OCI-LY7 (cell line): Measurements from ENCODE around the gene CLMN. TPM values are rescaled to one million over a fixed set of nuclear protein-coding genes. Genes with fewer than 3 reads are reported as not detected.

ENCODE experiments used
- BruUV-seq: library from RNA; stranded (reverse); fragments of 400-500 nt; replicated peaks from 2 replicates; lab custom pipeline; 2021; lab: Mats Ljungman, UMichigan
- CTCF ChIA-PET: fragments of 300-600 bp; sonication (Branson Sonifier 250); formaldehyde crosslinking; loops from one replicate; lab custom pipeline; 2022; ENCODE audit warnings: antibody characterized with exemption; ENCODE audit not compliant: unreplicated experiment; lab: Charles Lee
- POLR2A ChIA-PET: fragments of 300-600 bp; sonication (Branson Sonifier 250); formaldehyde crosslinking; loops from one replicate; lab custom pipeline; 2022; ENCODE audit warnings: antibody characterized with exemption; lab: Charles Lee
- DNase-seq: peaks from one replicate; pipeline ENCODE4 v3.0.0-alpha.2; 2015; ENCODE audit warnings: low spot score
- H2AFZ ChIP-seq: fragments of 200-600 bp; sonication (generic), shearing (Covaris generic); 2 replicates; pipeline ENCODE4 v1.6.1; 2014; ENCODE audit warnings: mild to moderate bottlenecking, antibody characterized with exemption, low read length, moderate library complexity
- H3K27ac ChIP-seq: fragments of 200-600 bp; sonication (generic); 2 replicates; pipeline ENCODE4 v1.5.1; 2014; ENCODE audit warnings: mixed run types, low read depth, mild to moderate bottlenecking, moderate library complexity, low read length, inconsistent platforms; ENCODE audit not compliant: poor library complexity, severe bottlenecking
- H3K36me3 ChIP-seq: fragments of 200-600 bp; sonication (generic); 2 replicates; pipeline ENCODE4 v1.6.1; 2014; ENCODE audit warnings: mild to moderate bottlenecking, antibody characterized with exemption, low read length, moderate library complexity, mixed read lengths; ENCODE audit not compliant: insufficient read depth
- H3K4me1 ChIP-seq: fragments of 200-600 bp; sonication (generic); 2 replicates; pipeline ENCODE4 v1.5.1; 2014; ENCODE audit warnings: mild to moderate bottlenecking, low read length; ENCODE audit not compliant: insufficient read depth, poor library complexity, severe bottlenecking
- H3K4me2 ChIP-seq: fragments of 200-600 bp; sonication (generic); 2 replicates; pipeline ENCODE4 v1.6.1; 2014; ENCODE audit warnings: mild to moderate bottlenecking, low read length
- H3K4me3 ChIP-seq: fragments of 200-600 bp; sonication (generic); 2 replicates; pipeline ENCODE4 v1.5.1; 2014; ENCODE audit warnings: mild to moderate bottlenecking, low read depth, low read length; ENCODE audit not compliant: poor library complexity, severe bottlenecking
- H3K79me2 ChIP-seq: fragments of 200-600 bp; sonication (generic); 2 replicates; pipeline ENCODE4 v1.6.1; 2016; ENCODE audit warnings: low read depth, mild to moderate bottlenecking, low read length, moderate library complexity, mixed read lengths; ENCODE audit not compliant: insufficient read depth
- H3K9me2 ChIP-seq: fragments of 200-600 bp; sonication (generic); 2 replicates; pipeline ENCODE4 v1.6.1; 2016; ENCODE audit warnings: mild to moderate bottlenecking, low read length, mixed read lengths; ENCODE audit not compliant: insufficient read depth
- H3K9me3 ChIP-seq: fragments of 200-600 bp; sonication (generic); 2 replicates; pipeline ENCODE4 v1.6.1; 2014; ENCODE audit warnings: mild to moderate bottlenecking, mixed run types, low read length, mixed read lengths
- H4K20me1 ChIP-seq: fragments of 200-600 bp; sonication (generic); 2 replicates; pipeline ENCODE4 v1.6.1; 2014; ENCODE audit warnings: mild to moderate bottlenecking, antibody characterized with exemption, low read length, moderate library complexity, mixed read lengths; ENCODE audit not compliant: insufficient read depth
- CTCF ChIP-seq: fragments of 200-600 bp; sonication (generic); conservative IDR thresholded peaks from 2 replicates; pipeline ENCODE4 v1.5.1; 2014; ENCODE audit warnings: mild to moderate bottlenecking, antibody characterized with exemption, low read length, moderate library complexity, mixed read lengths
- EZH2phosphoT487 ChIP-seq: fragments of 200-600 bp; sonication (generic); IDR thresholded peaks from 2 replicates; pipeline ENCODE4 v1.6.1; 2018; ENCODE audit warnings: low read depth, borderline replicate concordance, mild to moderate bottlenecking, mixed run types, antibody characterized with exemption, low read length, moderate library complexity, mixed read lengths
- intact Hi-C: fragments of 100-400 bp; cut with micrococcal nuclease; formaldehyde crosslinking; loops from one replicate; pipeline ENCODE4 v1.10.0; 2022; ENCODE audit not compliant: unreplicated experiment
- total RNA-seq, 2 experiments: library from RNA; depleted of rRNA in 1 of 2; stranded (reverse); fragments of >200 nt in 1 of 2; shearing (Covaris generic) in 1 of 2; gene quantifications; 2 replicates each; pipeline ENCODE4 v1.2.3, GENCODE V29; 2014 to 2022

Gene CLMN
- total RNA-seq, 2 experiments from 2014 or later, result 6.8 to 12.0 TPM

GRCh38 chr14:95315156-95315555 lies 4.6 kb downstream of the CLMN start:
- no peak for DNase-seq
- TF ChIP-seq EZH2phosphoT487 (no peak), CTCF (no peak)
- Histone ChIP-seq H2AFZ (no peak overlapping the region), H3K9me3 (no peaks in the 10 kb centered on the region), H3K27ac (no peak overlapping the region), H3K36me3 (no peaks in the 10 kb centered on the region), H3K79me2 (no peaks in the 10 kb centered on the region), H3K4me1 (peaks cover 37% of the 10 kb centered on the region), H3K4me3 (no peak overlapping the region), H3K4me2 (no peak overlapping the region), H3K9me2 (no peaks in the 10 kb centered on the region), H4K20me1 (no peaks in the 10 kb centered on the region)
- no TSS peak for BruUV-seq
- ChIA-PET POLR2A (interaction anchor here (2.2 kb wide), 1 partner anchor 12 kb away, joined by 9 read pairs; no protein-coding TSS in a partner anchor), CTCF (no interaction called here)
- intact Hi-C loops, result no loop called here

- H3K4me1 ChIP-seq, result peaks cover 35% of the 10 kb centered on the region
- ChIA-PET CTCF (no interaction called here), POLR2A (no interaction called here)
- H3K9me3 ChIP-seq, result no peaks in the 10 kb centered on the region
- no TSS peak for BruUV-seq
- no peak overlapping the region for H3K4me2 ChIP-seq
- H2AFZ ChIP-seq, result no peak overlapping the region
- TF ChIP-seq CTCF (no peak), EZH2phosphoT487 (no peak)
- H3K9me2 ChIP-seq, result no peaks in the 10 kb centered on the region
- no peak for DNase-seq
- no peaks in the 10 kb centered on the region for H4K20me1 ChIP-seq
- intact Hi-C loops, result no loop called here
- H3K79me2 ChIP-seq, result no peaks in the 10 kb centered on the region
- H3K27ac ChIP-seq, result no peak overlapping the region
- H3K4me3 ChIP-seq, result no peak overlapping the region
- H3K36me3 ChIP-seq, result no peaks in the 10 kb centered on the region
Measured at GRCh38 chr14:95314609-95315008, 5.1 kb downstream of the CLMN start.

DNA sequence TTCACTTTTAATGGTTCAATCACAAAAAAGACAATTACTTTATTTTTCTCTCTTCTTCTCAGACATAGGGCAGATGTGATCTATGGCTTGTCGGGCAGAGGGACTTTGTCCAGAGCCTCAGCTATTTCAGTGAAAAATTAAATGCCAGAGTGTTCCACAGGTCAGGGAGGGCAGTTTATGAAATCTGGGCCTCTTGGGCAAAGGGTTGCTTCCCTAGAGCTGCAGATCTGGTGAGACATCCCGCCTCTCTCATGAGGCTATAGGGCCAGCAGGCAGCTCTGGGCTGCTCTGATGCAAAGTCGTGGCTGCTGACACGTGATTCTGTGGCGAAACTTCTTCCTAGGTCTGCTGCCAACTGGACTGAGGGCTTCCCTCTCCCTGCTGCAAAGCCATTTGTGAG lies 6.0 kb downstream of the CLMN start:
- no TSS peak for BruUV-seq
- Histone ChIP-seq H3K4me3 (no peak overlapping the region), H4K20me1 (no peaks in the 10 kb centered on the region), H3K27ac (no peak overlapping the region), H3K9me2 (no peaks in the 10 kb centered on the region), H3K4me2 (peak overlapping the region; percentile 8; the same call in 1 of the 2 replicates), H2AFZ (no peak overlapping the region), H3K9me3 (no peaks in the 10 kb centered on the region), H3K79me2 (no peaks in the 10 kb centered on the region), H3K4me1 (peaks cover 30% of the 10 kb centered on the region), H3K36me3 (no peaks in the 10 kb centered on the region)
- ChIA-PET POLR2A (no interaction called here), CTCF (no interaction called here)
- no peak for TF ChIP-seq CTCF
- DNase-seq, result no peak
- intact Hi-C loops, result no loop called here
